DMS 273 treated with DMSO at 0.1 percent for 48 hours (cell line): Measurements from ENCODE around the gene LRRN4CL.
"Not testable (repeated sequence)": the region's sequence is repeated elsewhere in the genome, so short reads cannot be mapped to it uniquely, and the experiment has no call there.

Experiments
- DNase-seq: peaks from one replicate; lab custom pipeline; 2025; lab: John Stamatoyannopoulos, UW

LRRN4CL gene

DNA sequence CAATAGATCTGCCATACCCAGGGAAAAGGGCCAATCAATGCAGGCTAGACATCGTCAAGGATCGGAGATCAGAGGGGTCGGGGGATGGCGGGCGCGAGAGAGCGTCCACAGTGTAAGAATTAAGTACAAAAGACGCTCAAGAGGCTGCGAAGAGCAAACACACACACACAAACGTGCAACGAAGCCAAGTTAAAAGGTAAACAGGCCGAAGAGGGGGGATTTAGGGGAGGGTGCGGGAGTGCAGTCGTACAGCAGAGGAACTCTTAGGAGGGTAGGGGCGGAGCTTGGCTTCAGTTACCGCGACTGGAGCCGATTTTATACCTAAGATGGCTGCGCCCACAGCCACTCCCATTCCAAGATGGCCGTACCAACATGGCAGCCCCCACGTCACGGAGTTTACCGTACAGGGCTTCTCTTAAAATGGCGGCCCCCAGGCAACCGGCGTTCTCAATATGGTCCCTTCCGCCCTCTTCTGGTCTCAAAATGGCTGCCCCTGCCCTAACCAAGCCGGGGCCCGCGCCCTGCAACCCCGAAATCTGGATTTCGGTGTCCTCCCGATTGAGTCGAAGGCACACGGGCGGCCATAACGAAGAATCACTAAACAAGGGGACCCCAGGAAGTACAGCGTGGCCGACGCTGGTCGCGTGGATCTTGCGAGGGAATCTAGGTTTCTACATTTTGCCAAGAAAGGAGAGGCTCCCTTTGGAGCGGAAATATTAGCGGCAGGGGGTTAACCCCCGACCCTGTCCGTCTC lies 20.1 kb upstream of the LRRN4CL start:
- DNase-seq = peak; percentile 94

DNA sequence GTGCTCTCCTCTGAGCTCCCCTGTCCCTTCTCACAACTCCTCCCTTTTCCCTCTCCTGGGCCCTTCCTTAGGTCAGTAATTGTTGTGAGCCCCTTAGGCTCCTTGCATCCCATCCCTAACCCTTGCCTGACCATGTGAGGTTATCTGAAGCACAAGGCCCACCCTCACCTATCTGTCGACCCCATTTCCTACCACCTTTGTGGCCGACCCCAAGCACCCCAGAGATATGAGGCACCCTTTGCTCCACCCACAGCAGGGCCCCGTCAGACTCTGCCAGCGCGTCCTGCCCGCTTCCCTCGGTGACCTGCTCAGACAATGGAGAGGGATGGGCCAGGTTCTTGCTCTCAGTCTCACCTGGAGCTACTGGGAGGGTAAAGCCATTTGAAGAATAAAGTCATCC lies 19.5 kb upstream of the LRRN4CL start:
- no peak for DNase-seq

DNA sequence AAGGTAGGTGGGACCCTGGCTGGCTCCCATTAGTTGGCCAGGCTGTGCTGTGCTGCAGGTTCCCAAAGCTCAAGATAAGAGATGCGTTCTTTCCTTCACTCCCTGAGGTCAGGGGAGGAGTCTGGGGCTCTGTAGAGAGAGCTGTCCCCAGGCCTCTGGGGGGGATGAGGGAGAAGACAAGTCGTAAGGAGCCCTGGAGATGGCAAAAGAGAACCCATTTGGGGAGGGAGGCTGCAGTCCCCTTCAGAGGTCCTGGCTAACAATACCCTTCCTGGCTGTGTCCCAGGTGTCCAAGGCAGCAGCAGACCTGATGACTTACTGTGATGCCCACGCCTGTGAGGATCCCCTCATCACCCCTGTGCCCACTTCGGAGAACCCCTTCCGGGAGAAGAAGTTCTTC lies 19.1 kb upstream of the LRRN4CL start:
- DNase-seq = no peak

DNA sequence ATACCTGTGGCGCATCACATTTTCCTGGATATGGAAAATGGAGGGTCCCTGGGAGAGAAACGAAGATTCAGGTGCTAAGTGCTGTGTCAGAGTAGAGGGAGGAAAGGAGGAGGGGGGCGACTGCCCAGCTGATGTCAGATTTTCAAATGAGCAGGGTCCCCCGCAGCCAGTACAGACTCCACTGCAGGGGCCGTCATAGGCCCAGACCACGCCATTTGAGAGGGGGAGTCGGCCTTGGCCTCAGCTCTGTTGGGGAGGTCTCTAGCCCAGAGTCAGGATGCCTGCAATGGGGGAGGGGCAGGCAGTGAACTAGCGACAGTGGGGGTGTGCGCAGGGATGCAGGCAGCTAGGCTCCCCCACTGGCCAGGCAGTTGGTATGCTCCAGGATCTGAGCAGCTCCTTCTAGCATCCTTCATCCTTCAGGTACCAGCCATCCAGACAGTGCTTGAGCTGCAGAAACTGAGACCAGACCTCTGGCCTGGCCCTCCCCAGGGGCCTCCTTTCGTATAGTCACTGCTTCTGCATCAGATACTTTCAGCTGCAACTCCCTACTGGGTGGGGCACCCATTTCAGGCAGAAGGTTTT lies 18.0 kb upstream of the LRRN4CL start, which contains the start of the genes BSCL2 and GNG3:
BSCL2 (minus strand) TSS at position 148 of the 585 bp plus-strand sequence. CDS start 229 bp downstream, outside the sequence.
GNG3 (plus strand) TSS at position 400 of the 585 bp plus-strand sequence. CDS start 620 bp downstream, outside the sequence.
- no peak for DNase-seq

DNA sequence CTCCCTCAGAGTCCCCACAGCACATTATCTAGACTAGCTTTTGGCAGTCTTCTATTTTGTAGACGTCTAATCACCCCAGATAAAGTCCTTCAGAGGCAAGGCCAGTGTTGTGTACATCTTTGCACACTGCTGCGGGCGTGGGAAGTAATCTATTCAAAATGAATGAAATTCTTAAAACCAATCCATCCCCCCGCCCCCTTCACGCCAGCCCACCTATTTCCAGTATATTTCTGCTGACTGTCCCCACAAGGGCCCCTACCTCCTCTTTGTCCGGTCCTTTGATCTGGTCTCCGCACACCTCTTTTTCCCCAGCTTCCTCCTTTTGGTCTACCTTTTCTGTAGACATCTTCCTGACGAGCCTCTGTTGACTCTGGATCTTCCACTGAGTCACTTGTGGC lies 17.5 kb upstream of the LRRN4CL start:
- DNase-seq = no peak

DNA sequence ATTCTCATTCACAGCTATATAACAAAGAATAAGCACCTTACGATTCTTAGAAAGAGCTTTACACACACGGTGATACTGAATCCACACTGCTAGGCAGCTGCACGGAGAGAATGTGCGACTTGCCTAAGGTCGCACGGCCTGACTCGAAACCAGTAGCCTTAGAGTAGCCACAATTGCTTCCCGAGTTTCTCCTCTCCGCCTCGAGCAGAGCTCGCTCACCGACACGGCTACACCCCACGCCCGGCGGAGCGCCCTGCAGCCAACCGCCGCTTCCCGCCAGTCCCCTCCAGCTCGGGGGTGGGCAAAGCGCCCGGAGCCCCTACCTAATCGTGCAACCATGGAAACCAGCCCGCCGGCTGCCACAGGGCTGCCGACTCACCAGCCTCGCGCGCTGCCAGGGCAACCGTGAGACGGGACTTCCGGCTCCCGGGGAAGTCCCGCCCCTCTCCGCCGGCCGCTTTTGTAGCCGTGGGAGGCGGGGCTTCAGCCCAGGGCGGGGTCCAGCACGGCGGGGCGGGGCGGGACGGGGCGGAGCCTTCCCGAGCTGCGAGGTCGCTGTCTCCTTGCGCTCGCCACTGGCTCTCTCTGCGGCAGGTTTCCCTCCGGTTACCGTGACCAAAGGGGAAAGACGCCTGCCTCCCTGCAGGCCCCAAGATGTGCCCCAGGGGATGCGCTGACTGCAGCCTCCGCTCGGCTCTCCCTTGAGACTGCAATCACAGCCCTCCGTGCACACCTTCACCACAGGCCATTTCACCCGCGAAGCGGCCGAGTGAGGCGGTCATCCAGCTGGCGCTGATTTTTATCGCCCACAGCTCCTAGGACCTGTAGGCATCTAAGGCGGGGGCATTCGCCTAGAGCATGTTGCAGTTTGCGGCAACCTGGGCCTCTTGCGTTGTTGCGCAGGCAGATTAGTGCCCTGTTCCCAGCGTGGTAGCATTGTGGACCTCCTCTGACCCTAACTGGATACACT lies 16.8 kb upstream of the LRRN4CL start:
- DNase-seq = peak; percentile 62

DNA sequence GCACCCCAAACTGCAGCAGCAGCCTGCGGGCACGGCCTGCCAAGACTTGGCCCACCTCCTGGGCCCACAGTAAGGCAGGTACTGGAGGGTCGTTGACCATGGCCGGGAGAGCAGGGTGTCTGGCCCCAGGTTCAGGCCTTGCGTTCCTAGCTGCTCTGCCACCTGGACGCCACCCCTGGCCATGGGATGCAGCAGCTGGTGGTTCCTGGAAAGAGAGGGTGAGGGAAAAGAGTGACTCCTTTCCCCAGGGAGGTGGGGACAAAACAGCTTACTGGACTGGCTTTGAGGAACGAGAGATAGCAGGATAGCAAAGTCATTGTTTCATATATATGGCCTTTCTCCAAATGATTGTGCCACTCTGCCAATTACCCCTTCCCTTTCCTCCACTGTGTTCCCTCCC lies 16.1 kb upstream of the LRRN4CL start:
- DNase-seq = no peak

DNA sequence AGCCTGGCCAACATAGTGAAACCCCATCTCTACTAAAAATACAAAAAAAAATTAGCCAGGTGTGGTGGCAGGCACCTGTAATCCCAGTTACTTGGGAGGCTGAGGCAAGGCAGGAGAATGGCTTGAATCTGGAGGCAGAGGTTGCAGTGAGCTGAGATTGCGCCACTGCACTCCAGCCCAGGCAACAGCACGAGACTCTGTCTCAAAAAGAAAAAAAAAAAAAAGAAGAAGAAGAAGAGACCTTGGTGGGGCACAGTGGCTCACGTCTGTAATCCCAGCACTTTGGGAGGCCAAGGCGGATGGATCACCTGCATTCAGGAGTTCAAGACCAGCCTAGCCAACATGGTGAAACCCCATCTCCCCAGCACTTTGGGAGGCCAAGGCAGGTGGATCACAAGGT lies 14.6 kb upstream of the LRRN4CL start:
- not testable (repeated sequence) for DNase-seq

DNA sequence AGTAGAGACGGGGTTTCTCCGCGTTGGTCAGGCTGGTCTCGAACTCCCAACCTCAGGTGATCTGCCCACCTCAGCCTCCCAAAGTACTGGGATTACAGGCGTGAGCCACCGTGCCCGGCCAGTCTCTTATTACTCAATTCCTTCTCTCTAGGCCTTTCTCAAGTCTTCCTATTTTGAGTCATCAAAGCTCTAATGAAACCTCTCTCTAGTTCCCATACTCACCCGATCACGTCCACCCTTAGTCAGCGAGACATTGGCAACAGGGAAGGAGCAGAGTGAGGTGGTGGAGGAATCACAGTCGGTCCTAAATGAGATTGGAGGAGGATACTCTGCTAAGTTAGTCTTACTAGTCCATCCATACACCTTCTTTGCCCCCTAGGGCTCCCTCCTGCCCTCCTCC lies 12.9 kb upstream of the LRRN4CL start:
- no peak for DNase-seq

DNA sequence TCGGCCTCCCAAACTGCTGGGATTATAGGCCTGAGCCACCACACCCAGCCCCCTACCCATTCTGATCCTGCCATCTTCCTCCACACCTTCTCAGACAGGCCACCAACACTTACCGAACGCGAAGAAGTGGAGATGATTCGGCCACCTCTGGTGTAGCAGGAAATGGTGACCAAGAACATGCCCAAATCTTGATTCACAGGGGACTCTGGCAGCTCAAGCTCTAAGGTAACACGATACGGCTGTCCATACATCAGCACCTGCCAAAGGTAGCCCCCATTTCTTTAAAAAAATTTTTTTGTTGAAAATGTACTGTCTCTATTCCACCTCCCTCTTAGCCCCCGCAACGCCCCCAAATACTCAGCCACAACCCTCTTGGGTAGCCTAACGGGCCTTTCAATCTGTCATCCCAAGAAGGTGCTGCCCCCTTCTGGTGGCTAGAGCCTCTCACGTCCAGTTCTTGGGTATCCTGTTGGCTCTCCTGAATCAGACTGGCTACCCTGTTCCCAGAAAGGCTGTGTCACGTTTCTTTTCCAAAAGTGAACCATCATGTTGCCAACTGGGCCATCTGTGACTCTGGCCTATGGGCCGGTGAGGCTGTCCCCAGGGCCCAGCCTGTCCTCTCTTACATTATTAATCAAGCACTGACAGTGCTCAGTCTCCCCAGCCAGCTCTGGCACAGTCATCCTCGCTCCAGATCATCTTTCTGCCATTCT lies 5.3 kb upstream of the LRRN4CL start:
- DNase-seq = peak; percentile 37

DNA sequence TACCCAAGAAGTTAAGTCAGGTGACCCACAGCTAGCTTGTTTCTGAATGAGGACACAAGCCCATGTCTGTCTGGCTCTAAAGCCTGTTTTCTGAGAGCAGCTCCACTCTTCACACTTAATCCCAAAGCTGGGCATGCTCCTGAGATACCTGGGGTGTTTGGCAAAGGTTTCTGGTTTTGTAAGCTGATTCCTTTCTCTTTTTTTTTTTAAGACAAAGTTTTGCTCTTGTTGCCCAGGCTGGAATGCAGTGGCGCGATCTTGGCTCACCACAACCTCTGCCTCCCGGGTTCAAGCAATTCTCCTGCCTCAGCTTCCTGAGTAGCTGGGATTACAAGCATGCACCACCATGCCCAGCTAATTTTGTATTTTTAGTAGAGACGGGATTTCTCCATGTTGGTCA lies 4.3 kb upstream of the LRRN4CL start:
- DNase-seq = not testable (repeated sequence)

DNA sequence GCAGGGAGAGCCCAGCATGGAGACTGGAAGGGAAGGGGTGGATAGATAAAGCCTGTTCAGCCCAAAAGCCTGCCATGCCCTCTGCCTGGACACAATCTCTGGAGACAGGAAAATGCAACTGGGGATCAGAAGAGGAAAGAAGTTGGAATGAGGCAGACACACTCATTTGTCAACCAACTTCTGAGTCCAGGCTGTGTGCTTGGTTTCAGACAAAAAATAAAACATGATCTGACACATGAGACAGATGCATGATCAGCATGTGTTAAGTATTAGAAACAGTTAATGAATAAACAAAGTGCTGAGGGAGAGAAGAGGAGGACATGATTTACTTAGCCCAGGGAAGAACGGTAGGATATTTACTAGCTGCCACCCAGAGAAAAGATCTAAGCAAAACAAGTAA lies 839 bp downstream of the LRRN4CL start:
- no peak for DNase-seq

DNA sequence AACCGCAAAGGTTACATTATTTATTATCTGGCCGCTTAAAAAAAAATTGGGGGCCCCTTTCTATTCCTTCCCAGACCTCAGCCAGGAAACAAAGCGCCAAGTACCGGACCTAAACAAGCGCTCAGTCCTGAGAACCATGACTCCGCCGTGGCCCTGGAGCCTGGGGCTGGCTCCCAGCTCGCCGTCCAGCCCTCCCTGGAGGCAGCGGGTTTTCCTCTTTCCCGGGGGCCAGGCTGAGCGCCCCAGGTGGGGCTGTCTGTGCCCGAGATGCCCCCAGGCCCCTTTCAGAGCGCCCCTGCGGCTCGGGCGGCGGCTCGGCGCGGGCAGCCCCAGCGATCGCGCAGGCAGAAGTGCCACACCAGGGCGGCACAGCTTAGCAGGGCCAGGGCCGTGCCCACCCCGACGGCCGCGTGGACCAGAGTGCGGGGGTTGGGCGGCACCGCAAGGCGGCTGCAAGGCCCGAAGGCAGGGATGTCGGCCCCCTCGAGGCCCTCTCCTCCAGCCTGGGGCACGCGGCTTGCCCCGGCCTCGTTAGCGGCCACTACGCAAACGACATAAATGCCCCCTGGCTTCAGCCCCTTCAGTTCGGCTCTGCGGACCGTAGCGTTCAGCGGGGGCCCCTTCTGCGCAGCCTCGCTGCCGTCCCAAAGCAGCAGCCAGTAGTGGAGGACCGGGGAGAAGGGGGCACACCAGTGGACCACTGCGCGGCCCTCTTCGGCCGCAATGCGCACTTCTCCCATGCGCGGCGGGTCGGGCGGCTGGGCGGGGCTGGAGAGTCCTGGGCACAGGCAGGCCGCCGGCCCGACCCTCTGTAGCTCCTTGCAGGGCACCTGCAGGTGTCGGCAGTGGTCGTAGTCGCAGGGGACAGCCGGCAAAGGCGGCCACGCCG lies 1.6 kb downstream of the LRRN4CL start:
- no peak for DNase-seq

DNA sequence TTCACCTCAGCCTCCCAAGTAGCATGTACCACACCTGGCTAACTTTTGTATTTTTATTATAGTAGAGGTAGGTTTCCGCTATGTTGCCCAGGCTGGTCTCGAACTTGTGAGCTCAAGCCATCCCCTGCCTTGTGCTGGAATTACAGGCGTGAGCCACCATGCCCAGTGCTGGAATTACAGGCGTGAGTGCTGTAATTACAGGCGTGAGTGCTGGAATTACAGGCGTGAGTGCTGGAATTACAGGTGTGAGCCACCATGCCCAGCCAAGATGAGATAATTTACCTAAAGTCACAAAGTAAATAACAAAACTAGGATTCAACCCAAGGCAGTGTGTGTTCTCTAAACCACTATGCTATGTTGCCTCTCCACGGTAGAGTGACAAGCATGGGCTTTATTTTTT lies 6.8 kb downstream of the LRRN4CL start:
- DNase-seq = no peak

DNA sequence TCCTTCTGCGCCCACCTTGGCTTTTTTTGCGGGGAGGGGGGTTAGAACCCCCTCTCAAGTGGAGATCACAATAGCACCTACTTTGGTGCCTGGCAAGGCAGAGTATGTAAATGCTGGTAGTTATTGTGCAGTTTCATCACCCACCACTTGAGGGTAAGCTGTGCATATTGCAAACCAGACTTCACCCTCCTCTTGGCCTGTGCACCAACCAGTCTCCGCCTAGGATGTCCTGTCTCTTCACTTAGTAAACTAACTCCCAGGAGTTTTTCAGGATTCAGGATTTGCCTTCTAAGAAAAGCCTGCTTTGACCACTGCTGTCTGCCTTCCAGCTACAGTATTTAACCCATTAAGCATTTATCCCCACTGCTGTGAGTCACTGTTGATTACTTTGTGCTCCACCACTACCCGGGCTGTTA lies 8.5 kb downstream of the LRRN4CL start:
- DNase-seq = peak; percentile 47

DNA sequence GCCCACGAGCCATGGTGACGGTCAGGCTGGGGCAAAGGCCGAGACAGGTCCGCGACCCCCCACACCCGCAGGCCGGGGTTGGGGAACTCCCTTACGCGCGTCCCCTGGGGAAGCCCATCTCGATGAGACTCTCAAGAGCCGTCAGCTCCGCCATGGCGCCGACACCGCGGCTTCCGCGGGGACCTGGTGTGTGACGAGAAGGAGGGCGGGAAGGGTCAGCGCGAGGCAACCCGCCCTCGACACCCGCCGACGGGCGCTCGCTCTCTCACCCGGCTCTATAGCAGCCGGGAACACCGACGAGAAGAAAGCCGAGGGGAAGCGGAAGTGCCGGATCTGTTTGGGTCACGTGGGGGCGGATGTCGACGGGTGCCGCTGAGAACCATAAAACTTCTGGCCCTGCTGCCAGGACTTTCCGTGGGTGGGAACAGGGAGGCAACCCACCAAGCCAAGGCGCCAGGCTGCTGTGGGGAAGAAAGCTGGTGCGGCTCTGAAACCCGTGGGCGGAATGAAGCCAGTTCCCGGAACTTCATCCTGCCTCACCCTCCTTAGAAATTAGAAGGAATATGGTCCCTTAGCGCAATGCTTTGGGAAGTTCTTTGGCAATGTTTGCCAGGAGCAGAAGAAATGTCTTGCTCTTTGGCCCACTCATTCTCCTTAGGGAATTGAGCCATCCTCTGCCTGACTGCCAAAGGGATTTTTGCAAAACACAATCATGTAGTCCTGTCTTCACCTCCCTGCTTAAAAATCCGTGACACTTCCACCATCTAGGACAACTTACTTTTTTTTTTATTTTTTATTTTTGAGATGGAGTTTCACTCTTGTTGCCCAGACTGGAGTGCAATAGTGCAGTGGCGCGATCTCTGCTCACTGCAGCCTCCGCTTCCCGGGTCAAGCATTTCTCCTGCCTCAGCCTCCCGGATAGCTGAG lies 10.3 kb downstream of the LRRN4CL start, which contains the start of gene UBXN1:
UBXN1 (minus strand) TSS at position 304 of the 927 bp plus-strand sequence; CDS start at position 154, 150 bp downstream.
- DNase-seq = peak; percentile 49

DNA sequence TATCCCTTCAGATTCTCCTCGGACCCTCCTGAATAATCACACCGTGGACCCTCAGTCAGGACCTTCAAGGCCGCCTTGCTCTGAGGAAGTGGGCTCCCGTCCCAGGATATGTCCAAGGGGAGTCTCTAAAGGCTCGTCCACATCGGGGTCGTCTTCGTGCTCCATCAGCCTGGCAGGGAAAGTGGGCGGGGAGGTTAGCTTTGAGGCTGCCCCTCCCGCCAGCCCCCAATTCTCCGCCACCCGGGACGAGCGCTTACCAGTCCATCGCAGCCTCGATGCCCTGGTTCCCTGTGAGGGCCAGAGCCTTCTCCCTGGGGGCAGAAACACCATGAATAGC lies 10.9 kb downstream of the LRRN4CL start:
- DNase-seq = no peak

DNA sequence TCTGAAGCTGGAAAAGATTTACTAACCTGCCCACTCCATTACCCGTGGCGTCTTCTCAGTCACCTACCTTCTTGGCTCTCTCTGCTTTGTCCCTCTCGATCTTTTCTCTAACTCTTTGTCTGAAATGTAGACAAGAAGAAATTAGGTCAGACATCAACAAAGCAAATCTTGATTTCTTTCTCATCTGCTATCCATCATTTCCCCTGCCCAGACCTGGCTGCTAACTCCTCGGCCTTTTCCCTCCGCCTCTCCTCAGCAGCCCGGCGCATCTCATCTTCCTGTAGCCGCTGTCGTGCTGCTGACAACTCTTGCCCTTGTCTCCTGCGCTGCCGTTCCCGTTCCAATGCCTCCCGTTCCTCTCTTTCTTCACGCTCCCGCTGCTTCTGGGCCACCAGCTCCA lies 11.6 kb downstream of the LRRN4CL start:
- DNase-seq = no peak

DNA sequence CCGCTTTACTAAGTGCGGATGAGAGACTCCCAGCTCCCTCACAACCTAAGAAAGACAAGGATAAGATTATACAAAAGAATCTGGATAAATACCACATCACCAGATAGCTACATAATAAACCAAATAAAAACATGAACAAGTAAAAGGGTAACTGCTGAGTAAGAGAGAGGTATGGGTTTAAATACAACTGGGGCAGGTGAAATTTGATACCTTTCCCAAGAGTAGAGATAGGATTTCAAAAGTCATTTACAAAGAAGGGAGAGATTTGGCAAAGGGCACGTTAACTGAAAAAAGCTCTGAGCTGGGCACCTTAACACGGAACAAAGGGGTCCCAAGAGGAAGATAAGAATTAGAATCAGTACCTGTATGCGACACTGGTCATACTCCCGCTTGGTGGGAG lies 12.2 kb downstream of the LRRN4CL start:
- peak; percentile 5 for DNase-seq

DNA sequence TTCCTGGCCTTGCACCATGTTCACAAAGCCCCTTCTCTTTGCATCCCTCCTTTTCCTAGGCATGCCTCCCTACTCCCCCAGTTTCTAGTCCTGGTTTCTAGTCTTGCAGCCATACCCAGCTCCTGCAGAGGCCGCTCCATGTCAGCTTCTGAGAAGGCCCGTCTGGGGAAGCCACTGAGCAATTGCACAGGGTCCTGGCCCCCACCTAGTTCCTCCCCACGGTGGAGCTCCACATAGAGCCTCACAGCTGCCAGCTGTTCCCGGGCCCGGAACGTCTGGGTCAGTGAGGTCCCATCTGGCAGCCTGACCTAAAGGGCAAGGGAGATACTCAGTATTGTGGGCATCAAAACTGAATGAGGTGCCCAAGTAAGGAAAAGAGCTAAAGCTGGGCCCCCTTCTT lies 12.6 kb downstream of the LRRN4CL start:
- no peak for DNase-seq
